Activated CD8-positive, alpha-beta T cell treated with anti-CD3 and anti-CD28 coated beads, Interleukin-2, amount 10 ng/mL, durations not matched to agents 7 days and 5 days (primary cell): ENCODE measurements around the gene SMYD3. TPM values are rescaled to one million over a fixed set of nuclear protein-coding genes. Genes with fewer than 3 reads are reported as not detected.
A peak's percentile ranks its signal among the peaks of the same experiment; 100 is the strongest.

Experiments
- ATAC-seq: fragments of 150-1000 bp; cut with Tn5 transposase; one replicate; pipeline ENCODE4 v1.10.0; 2021; ENCODE audit warnings: moderate library complexity
- CTCF ChIA-PET: fragments of 350-600 bp; sonication (Branson Sonifier 250); formaldehyde crosslinking; loops from one replicate; lab custom pipeline; 2021; ENCODE audit warnings: antibody characterized with exemption; lab: Charles Lee
- POLR2A ChIA-PET: fragments of 350-600 bp; sonication (Branson Sonifier 250); formaldehyde crosslinking; loops from one replicate; lab custom pipeline; 2021; ENCODE audit warnings: antibody characterized with exemption; lab: Charles Lee
- DNase-seq: peaks from one replicate; pipeline ENCODE4 v3.0.0-alpha.2; 2020
- H3K27ac Mint-ChIP-seq: one replicate; pipeline ENCODE4 v1.8.0; 2021; ENCODE audit warnings: mild to moderate bottlenecking, mixed read lengths
- H3K27me3 Mint-ChIP-seq: one replicate; pipeline ENCODE4 v1.8.0; 2021; ENCODE audit warnings: low read depth, mixed read lengths
- H3K36me3 Mint-ChIP-seq: one replicate; pipeline ENCODE4 v1.8.0; 2021; ENCODE audit warnings: low read depth, mixed read lengths
- H3K4me1 Mint-ChIP-seq: one replicate; pipeline ENCODE4 v1.8.0; 2021; ENCODE audit warnings: low read depth, mixed read lengths
- H3K4me3 Mint-ChIP-seq: one replicate; pipeline ENCODE4 v1.8.0; 2021; ENCODE audit warnings: mild to moderate bottlenecking, mixed read lengths
- H3K9me3 Mint-ChIP-seq: one replicate; pipeline ENCODE4 v1.8.0; 2022; ENCODE audit warnings: mixed read lengths; ENCODE audit not compliant: insufficient read depth
- total RNA-seq, 2 experiments: library from RNA; stranded (reverse); gene quantifications; one replicate each; pipeline ENCODE4 v1.2.3, GENCODE V29; 2021

The SMYD3 gene
- total RNA-seq, 2 experiments from 2014 or later = 22.7 to 23.2 TPM

GRCh38 chr1:245812278-245812677 lies 694.8 kb downstream of the SMYD3 start:
- H3K9me3 Mint-ChIP-seq = no peaks in the 10 kb centered on the region
- no peaks in the 10 kb centered on the region for H3K36me3 Mint-ChIP-seq
- POLR2A ChIA-PET = no interaction called here
- no peak overlapping the region for H3K4me3 Mint-ChIP-seq
- no peaks in the 10 kb centered on the region for H3K27me3 Mint-ChIP-seq
- CTCF ChIA-PET = no interaction called here
- peaks cover 11% of the 10 kb centered on the region for H3K4me1 Mint-ChIP-seq
- no peak overlapping the region for H3K27ac Mint-ChIP-seq
- ATAC-seq (no peak), DNase-seq (no peak)

DNA sequence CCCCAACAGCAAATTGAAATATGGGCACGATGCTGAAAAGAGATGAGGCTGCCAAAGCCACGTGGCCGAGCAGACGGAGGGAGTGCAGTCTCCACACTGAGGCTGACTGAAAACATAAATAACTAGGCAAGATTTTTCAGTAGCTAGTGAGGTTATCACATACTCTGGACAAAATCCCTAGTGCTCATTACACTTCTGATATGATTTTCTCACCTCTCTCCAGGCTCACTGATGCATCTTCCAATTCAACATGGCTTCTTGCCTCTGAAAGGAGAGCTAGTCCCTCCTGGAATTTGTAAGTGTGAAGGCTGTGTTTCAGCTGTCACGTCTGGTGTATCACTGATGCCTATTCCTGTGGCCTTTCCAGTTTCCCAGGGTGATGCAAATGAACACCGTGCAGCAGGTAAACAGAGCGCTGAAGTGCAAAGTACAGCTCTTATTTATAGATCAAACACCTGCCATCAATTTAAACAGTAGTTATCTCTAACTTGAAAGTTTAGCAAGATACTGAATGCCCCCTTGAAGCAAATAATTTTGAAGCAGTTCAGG lies 696.2 kb downstream of the SMYD3 start:
- CTCF ChIA-PET = no interaction called here
- no peaks in the 10 kb centered on the region for H3K27me3 Mint-ChIP-seq
- H3K4me3 Mint-ChIP-seq = no peak overlapping the region
- no peaks in the 10 kb centered on the region for H3K36me3 Mint-ChIP-seq
- POLR2A ChIA-PET = interaction anchor here (0.6 kb wide), 1 partner anchor 14 kb away, joined by 3 read pairs; no protein-coding TSS in a partner anchor
- no peaks in the 10 kb centered on the region for H3K9me3 Mint-ChIP-seq
- DNase-seq = no peak
- no peak for ATAC-seq
- H3K4me1 Mint-ChIP-seq = peaks cover 14% of the 10 kb centered on the region
- H3K27ac Mint-ChIP-seq = no peak overlapping the region

DNA sequence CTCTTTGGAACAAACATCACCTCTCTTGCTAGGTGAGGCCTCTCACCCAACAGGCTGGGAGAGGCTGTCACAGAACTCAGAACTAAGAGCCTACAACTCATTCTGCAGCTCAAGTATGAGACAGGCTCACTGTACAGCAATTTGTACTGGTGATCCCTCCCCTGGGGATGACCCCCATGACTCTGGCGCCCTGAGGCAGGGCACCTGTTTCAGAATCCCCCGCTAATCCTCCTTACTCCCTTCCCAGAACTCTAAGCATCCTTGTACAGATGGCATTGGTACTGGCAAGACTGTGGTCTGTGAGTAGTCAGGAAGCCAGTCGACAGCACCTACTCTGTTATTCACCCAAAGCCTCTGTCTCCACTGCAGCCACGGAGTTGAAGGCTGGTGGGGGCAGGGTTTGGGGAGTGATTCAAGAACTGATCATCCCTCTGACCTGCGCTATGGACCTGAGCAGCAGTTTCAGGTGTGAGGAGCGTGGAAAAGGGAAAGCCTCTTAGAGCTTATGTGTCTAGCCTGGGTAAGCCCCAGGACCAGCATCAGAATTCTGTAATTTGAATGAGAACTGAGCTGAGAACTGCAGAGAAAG lies 696.8 kb downstream of the SMYD3 start:
- H3K9me3 Mint-ChIP-seq = no peaks in the 10 kb centered on the region
- H3K4me1 Mint-ChIP-seq = peaks cover 14% of the 10 kb centered on the region
- H3K27me3 Mint-ChIP-seq = no peaks in the 10 kb centered on the region
- ATAC-seq = no peak
- CTCF ChIA-PET = no interaction called here
- no peak overlapping the region for H3K4me3 Mint-ChIP-seq
- no peaks in the 10 kb centered on the region for H3K36me3 Mint-ChIP-seq
- no peak for DNase-seq
- H3K27ac Mint-ChIP-seq = no peak overlapping the region
- POLR2A ChIA-PET = no interaction called here

GRCh38 chr1:245809361-245809760 lies 697.7 kb downstream of the SMYD3 start:
- DNase-seq (no peak), ATAC-seq (no peak)
- H3K9me3 Mint-ChIP-seq = no peaks in the 10 kb centered on the region
- H3K36me3 Mint-ChIP-seq = no peaks in the 10 kb centered on the region
- no peak overlapping the region for H3K27ac Mint-ChIP-seq
- H3K27me3 Mint-ChIP-seq = no peaks in the 10 kb centered on the region
- POLR2A ChIA-PET = no interaction called here
- H3K4me1 Mint-ChIP-seq = peaks cover 14% of the 10 kb centered on the region
- CTCF ChIA-PET = no interaction called here
- H3K4me3 Mint-ChIP-seq = no peak overlapping the region

- Mint-ChIP-seq H3K4me1 (peaks cover 14% of the 10 kb centered on the region), H3K9me3 (no peaks in the 10 kb centered on the region), H3K27ac (peak overlapping the region; percentile 64), H3K36me3 (no peaks in the 10 kb centered on the region), H3K4me3 (no peak overlapping the region), H3K27me3 (no peaks in the 10 kb centered on the region)
- DNase-seq (no peak), ATAC-seq (no peak)
- ChIA-PET POLR2A (no interaction called here), CTCF (no interaction called here)
Measured at GRCh38 chr1:245807954-245808719, 698.9 kb downstream of the SMYD3 start.

GRCh38 chr1:245807306-245807705 lies 699.8 kb downstream of the SMYD3 start:
- no peaks in the 10 kb centered on the region for H3K27me3 Mint-ChIP-seq
- H3K4me1 Mint-ChIP-seq = peaks cover 14% of the 10 kb centered on the region
- no peaks in the 10 kb centered on the region for H3K36me3 Mint-ChIP-seq
- ATAC-seq = no peak
- no peak for DNase-seq
- no peak overlapping the region for H3K4me3 Mint-ChIP-seq
- ChIA-PET POLR2A (no interaction called here), CTCF (no interaction called here)
- no peak overlapping the region for H3K27ac Mint-ChIP-seq
- H3K9me3 Mint-ChIP-seq = no peaks in the 10 kb centered on the region

DNA sequence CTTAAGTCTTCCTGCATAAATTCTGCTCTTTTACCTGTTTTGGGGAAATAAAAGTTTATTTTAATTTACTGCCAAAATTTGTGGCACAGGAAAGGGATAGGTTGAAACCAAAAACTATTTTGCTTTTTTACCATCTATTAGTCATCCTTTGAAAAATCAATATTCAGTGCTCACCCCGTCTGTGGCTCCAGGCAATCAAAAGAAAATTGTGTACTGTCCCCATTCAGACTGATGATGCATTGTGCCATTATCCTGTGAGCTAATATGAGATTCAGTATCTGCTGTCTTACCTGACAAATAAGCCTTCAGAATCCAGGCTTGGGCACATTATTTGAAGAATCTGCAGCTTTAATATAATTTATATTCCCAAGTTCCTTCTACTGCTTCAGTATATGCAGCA lies 701.5 kb downstream of the SMYD3 start:
- Mint-ChIP-seq H3K4me3 (no peak overlapping the region), H3K27ac (no peak overlapping the region), H3K36me3 (no peaks in the 10 kb centered on the region), H3K9me3 (no peaks in the 10 kb centered on the region), H3K4me1 (peaks cover 14% of the 10 kb centered on the region), H3K27me3 (no peaks in the 10 kb centered on the region)
- DNase-seq (no peak), ATAC-seq (no peak)
- ChIA-PET POLR2A (interaction anchor here (0.6 kb wide), 1 partner anchor 70 kb away, joined by 3 read pairs; no protein-coding TSS in a partner anchor), CTCF (no interaction called here)

GRCh38 chr1:245804696-245805095 lies 702.4 kb downstream of the SMYD3 start:
- CTCF ChIA-PET = no interaction called here
- Mint-ChIP-seq H3K4me1 (peaks cover 14% of the 10 kb centered on the region), H3K9me3 (no peaks in the 10 kb centered on the region), H3K4me3 (no peak overlapping the region), H3K27ac (no peak overlapping the region), H3K27me3 (no peaks in the 10 kb centered on the region), H3K36me3 (no peaks in the 10 kb centered on the region)
- ATAC-seq (no peak), DNase-seq (no peak)
- POLR2A ChIA-PET = interaction anchor here (0.6 kb wide), 1 partner anchor 71 kb away, joined by 3 read pairs; no protein-coding TSS in a partner anchor

DNA sequence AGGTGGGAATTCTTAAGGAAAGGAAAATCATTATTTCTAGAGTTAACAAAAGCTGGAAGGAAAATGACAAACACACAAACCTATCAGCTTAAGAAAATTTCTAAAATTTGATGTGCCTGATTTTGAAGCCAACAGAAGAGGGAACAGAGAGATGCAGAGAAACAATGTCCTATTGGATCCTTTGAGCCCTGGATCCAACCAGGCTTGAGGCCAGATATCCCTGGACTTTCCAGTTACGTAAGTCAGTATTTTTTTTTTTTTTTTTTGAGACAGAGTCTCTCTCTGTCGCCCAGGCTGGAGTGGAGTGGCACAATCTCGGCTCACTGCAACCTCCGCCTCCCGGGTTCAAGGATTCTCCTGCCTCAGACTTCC lies 703.4 kb downstream of the SMYD3 start:
- ATAC-seq (no peak), DNase-seq (no peak)
- no peaks in the 10 kb centered on the region for H3K9me3 Mint-ChIP-seq
- ChIA-PET CTCF (no interaction called here), POLR2A (no interaction called here)
- no peak overlapping the region for H3K4me3 Mint-ChIP-seq
- H3K27me3 Mint-ChIP-seq = no peaks in the 10 kb centered on the region
- H3K4me1 Mint-ChIP-seq = peaks cover 14% of the 10 kb centered on the region
- no peak overlapping the region for H3K27ac Mint-ChIP-seq
- H3K36me3 Mint-ChIP-seq = no peaks in the 10 kb centered on the region

DNA sequence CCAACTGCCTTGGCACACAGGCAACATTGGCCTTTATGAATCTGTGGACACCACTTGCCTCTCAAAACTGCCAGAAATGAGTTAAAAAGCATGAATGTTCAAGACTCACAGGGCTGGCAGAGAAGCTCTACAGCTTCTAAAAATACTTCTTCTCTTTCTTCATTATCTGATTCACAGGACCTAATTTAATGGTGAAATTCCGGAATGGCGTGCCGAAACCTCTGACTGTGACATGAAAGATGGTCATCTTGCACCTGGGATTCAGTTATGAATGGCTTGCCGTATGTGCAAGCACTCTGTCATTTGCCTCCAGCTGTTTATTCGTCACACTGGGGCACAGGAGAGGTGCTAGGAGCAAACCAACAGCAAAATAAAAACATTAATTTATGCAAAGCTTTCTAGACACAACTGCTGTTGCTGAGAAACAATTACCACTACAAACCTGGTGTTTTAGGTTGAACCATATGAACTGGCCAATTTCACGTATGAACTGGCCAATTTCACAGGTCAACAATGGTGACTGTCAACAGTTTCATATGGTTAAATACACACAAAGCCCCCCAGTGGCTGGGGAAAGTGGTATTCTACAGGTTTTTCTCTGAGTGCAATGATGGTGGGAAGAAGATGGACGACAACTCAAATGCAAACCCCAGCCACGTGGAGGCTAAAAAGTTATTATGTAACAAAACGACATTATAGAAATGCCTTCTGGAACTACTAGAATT lies 704.0 kb downstream of the SMYD3 start:
- DNase-seq (no peak), ATAC-seq (no peak)
- H3K4me3 Mint-ChIP-seq = no peak overlapping the region
- ChIA-PET CTCF (no interaction called here), POLR2A (no interaction called here)
- no peaks in the 10 kb centered on the region for H3K27me3 Mint-ChIP-seq
- H3K9me3 Mint-ChIP-seq = no peaks in the 10 kb centered on the region
- H3K27ac Mint-ChIP-seq = no peak overlapping the region
- no peaks in the 10 kb centered on the region for H3K36me3 Mint-ChIP-seq
- peaks cover 10% of the 10 kb centered on the region for H3K4me1 Mint-ChIP-seq

- no peaks in the 10 kb centered on the region for H3K27me3 Mint-ChIP-seq
- POLR2A ChIA-PET = no interaction called here
- H3K4me1 Mint-ChIP-seq = no peaks in the 10 kb centered on the region
- CTCF ChIA-PET = no interaction called here
- DNase-seq (no peak), ATAC-seq (no peak)
- no peak overlapping the region for H3K27ac Mint-ChIP-seq
- H3K9me3 Mint-ChIP-seq = no peaks in the 10 kb centered on the region
- no peaks in the 10 kb centered on the region for H3K36me3 Mint-ChIP-seq
- H3K4me3 Mint-ChIP-seq = no peak overlapping the region
Measured at GRCh38 chr1:245800901-245801605, 706.0 kb downstream of the SMYD3 start.
